GM12891 (cell line): ENCODE measurements around the gene METTL23.

Source experiments
- DNase-seq: peaks from one replicate; pipeline ENCODE4 v3.0.0; 2011; ENCODE audit warnings: low spot score; ENCODE audit not compliant: insufficient read length
- FAIRE-seq: peaks from 2 replicates; lab custom pipeline; 2011; peaks lifted over from hg19 to GRCh38; lab: Jason Lieb, UNC
- PAX5 ChIP-seq: IDR thresholded peaks from 2 replicates; pipeline ENCODE4 v1.6.1; 2011; ENCODE audit warnings: low read length, moderate library complexity, mild to moderate bottlenecking; ENCODE audit not compliant: insufficient read depth, severe bottlenecking
- POLR2A ChIP-seq: IDR thresholded peaks from 2 replicates; pipeline ENCODE4 v1.6.1; 2011; ENCODE audit warnings: low read depth, low read length, control low read depth
- POLR2AphosphoS5 ChIP-seq: IDR thresholded peaks from 2 replicates; pipeline ENCODE4 v1.6.1; 2011; ENCODE audit warnings: low read depth, low read length, control low read depth
- POU2F2 ChIP-seq: IDR thresholded peaks from 2 replicates; pipeline ENCODE4 v1.6.1; 2011; ENCODE audit warnings: low read depth, mild to moderate bottlenecking, control low read depth, low read length, moderate library complexity
- SPI1 ChIP-seq: IDR thresholded peaks from 2 replicates; pipeline ENCODE4 v1.6.1; 2011; ENCODE audit warnings: low read depth, low read length, control low read depth
- TAF1 ChIP-seq: IDR thresholded peaks from 2 replicates; pipeline ENCODE4 v1.6.1; 2011; ENCODE audit warnings: low read depth, low read length, control low read depth

The METTL23 gene

GRCh38 chr17:76713765-76714164 is 12.9 kb upstream of the METTL23 start:
- DNase-seq (no peak), FAIRE-seq (no peak)
- no peak for TF ChIP-seq TAF1
- no peak for TF ChIP-seq POLR2AphosphoS5
- TF ChIP-seq SPI1: no peak
- TF ChIP-seq POLR2A: no peak
- TF ChIP-seq PAX5: no peak
- TF ChIP-seq POU2F2: no peak

DNA sequence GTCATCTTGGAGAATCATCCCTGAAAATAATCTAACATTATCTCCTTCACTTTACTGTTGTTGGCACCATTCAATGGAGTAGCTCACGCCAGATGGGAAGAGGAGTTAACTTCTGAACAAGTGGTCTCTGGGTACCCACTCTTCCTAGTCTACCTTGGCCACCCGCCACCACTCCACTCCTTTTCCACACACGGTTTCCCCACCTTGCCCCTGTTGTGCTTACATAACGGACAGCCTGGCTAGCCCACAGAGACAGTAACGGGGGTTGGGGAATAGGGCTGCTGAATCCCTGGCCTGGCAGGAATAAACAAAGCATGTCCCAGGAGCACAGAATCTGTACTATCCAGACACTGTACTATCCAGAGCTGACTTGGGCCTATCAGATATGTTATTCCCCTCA is 12.3 kb upstream of the METTL23 start:
- no peak for DNase-seq
- TF ChIP-seq TAF1: no peak
- no peak for TF ChIP-seq SPI1
- TF ChIP-seq POU2F2: no peak
- TF ChIP-seq POLR2AphosphoS5: no peak
- no peak for TF ChIP-seq POLR2A
- no peak for TF ChIP-seq PAX5
- no peak for FAIRE-seq

GRCh38 chr17:76714822-76715495 is 11.7 kb upstream of the METTL23 start:
- TF ChIP-seq POU2F2: no peak
- no peak for TF ChIP-seq PAX5
- no peak for TF ChIP-seq POLR2A
- no peak for TF ChIP-seq POLR2AphosphoS5
- TF ChIP-seq TAF1: no peak
- no peak for TF ChIP-seq SPI1
- DNase-seq (no peak), FAIRE-seq (no peak)

- TF ChIP-seq TAF1: no peak
- no peak for TF ChIP-seq POLR2AphosphoS5
- no peak for TF ChIP-seq PAX5
- TF ChIP-seq POLR2A: no peak
- no peak for TF ChIP-seq SPI1
- TF ChIP-seq POU2F2: no peak
- no peak for FAIRE-seq
These were observed 11.2 kb upstream of the METTL23 start for GRCh38 chr17:76715496-76715830.

GRCh38 chr17:76716146-76716838 is 10.3 kb upstream of the METTL23 start:
- no peak for DNase-seq
- no peak for FAIRE-seq
- TF ChIP-seq POLR2AphosphoS5: peak; percentile 20; the same call in 1 of the 2 replicates
- no peak for TF ChIP-seq TAF1
- TF ChIP-seq POU2F2: no peak

More at GRCh38 chr17:76715496-76715830, 11.2 kb upstream of the METTL23 start:
- DNase-seq: no peak

- DNase-seq (no peak), FAIRE-seq (no peak)
- TF ChIP-seq POLR2AphosphoS5 (no peak), POLR2A (no peak), POU2F2 (no peak), TAF1 (no peak), SPI1 (no peak)
These were observed 9.8 kb upstream of the METTL23 start for GRCh38 chr17:76716839-76717215.

DNA sequence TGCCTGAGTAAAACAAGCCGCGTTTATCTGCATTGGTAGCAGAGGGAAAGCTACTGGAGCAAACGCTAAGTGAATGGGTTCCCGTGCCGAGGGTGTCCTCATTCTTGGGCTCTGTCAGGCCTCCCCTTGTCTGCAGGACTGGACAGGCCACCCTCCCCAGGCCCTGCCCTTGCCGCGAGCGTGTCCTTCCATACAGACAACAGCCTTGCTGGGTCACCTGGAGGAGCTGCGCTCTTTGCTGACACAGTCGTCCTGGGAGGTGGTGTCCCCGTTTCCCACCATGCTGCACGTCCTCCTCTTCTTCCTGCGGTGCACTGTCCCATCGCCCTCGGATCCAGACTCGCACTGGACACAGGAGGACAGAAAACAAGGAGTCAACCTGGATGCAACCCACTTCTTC is 8.1 kb upstream of the METTL23 start:
- DNase-seq (no peak), FAIRE-seq (no peak)
- TF ChIP-seq PAX5 (no peak), POLR2A (no peak), POU2F2 (no peak), SPI1 (no peak), TAF1 (no peak), POLR2AphosphoS5 (no peak)

GRCh38 chr17:76720211-76720610 is 6.4 kb upstream of the METTL23 start:
- DNase-seq: no peak
- FAIRE-seq: no peak
- no peak for TF ChIP-seq PAX5

DNA sequence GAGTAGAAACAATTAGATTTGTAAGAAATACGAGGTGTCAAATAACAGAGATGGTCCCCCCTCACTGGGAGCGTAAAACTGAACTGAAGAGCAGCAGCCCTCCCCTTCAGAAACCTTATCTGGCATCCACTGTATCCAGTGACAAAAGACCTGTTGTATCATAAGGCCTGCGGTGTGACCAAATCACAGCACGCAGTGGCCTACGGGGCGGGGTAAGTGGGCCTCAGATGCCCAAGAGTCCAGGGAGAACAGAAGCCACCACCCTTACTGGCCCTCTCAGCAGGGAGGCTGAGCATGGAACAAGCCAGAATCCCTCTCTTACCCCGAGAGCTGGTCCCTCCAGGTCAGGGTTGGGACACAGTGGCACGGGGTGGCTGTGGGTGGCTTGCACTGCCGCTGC is 5.7 kb upstream of the METTL23 start:
- DNase-seq (no peak), FAIRE-seq (no peak)
- no peak for TF ChIP-seq POU2F2
- no peak for TF ChIP-seq TAF1
- no peak for TF ChIP-seq SPI1
- no peak for TF ChIP-seq PAX5
- TF ChIP-seq POLR2A: no peak
- no peak for TF ChIP-seq POLR2AphosphoS5

GRCh38 chr17:76721463-76721862 is 5.2 kb upstream of the METTL23 start:
- FAIRE-seq (no peak), DNase-seq (no peak)
- TF ChIP-seq POLR2AphosphoS5: no peak
- no peak for TF ChIP-seq PAX5
- TF ChIP-seq POU2F2: no peak
- TF ChIP-seq TAF1: no peak
- TF ChIP-seq POLR2A: no peak
- no peak for TF ChIP-seq SPI1
